ENCODE results near the gene ZG16. TPM values are rescaled to one million over a fixed set of nuclear protein-coding genes. Genes with fewer than 3 reads are reported as not detected.
"Not testable (repeated sequence)": the region's sequence is repeated elsewhere in the genome, so short reads cannot be mapped to it uniquely, and the experiment has no call there.

Gene ZG16
- total RNA-seq, result not detected in 2 replicates

- no peak for DNase-seq
These were observed at the start of gene ZG16 for GRCh38 chr16:29777576-29778350. ZG16 (plus strand) TSS chr16:29778256; CDS start chr16:29779267, 1,011 bp downstream.

GRCh38 chr16:29729116-29729521 is 48.9 kb upstream of the ZG16 start:
- peak; percentile 64 for DNase-seq

GRCh38 chr16:29730649-29731048 is 47.4 kb upstream of the ZG16 start:
- no peak for DNase-seq

GRCh38 chr16:29731768-29732601 is 46.1 kb upstream of the ZG16 start:
- not testable (repeated sequence) for DNase-seq

- DNase-seq, result no peak
These were observed 43.3 kb upstream of the ZG16 start for GRCh38 chr16:29734786-29735185.

- DNase-seq, result peak; percentile 3
These were observed 41.9 kb upstream of the ZG16 start for GRCh38 chr16:29736112-29736511.

- no peak for DNase-seq
These were observed 41.3 kb upstream of the ZG16 start for GRCh38 chr16:29736764-29737163.

GRCh38 chr16:29737713-29738112 is 40.3 kb upstream of the ZG16 start:
- no peak for DNase-seq

GRCh38 chr16:29738514-29738913 is 39.5 kb upstream of the ZG16 start:
- DNase-seq, result no peak

- not testable (repeated sequence) for DNase-seq
These were observed 38.0 kb upstream of the ZG16 start for GRCh38 chr16:29739927-29740629.

GRCh38 chr16:29740630-29741015 is 37.4 kb upstream of the ZG16 start:
- DNase-seq, result not testable (repeated sequence)

- DNase-seq, result no peak
These were observed 35.3 kb upstream of the ZG16 start for GRCh38 chr16:29742683-29743275.

GRCh38 chr16:29743475-29743826 is 34.6 kb upstream of the ZG16 start:
- no peak for DNase-seq

- no peak for DNase-seq
These were observed 34.1 kb upstream of the ZG16 start for GRCh38 chr16:29743827-29744531.

GRCh38 chr16:29744541-29745101 is 33.4 kb upstream of the ZG16 start:
- DNase-seq, result no peak

GRCh38 chr16:29745121-29745852 is 32.8 kb upstream of the ZG16 start:
- DNase-seq, result no peak

GRCh38 chr16:29745853-29746345 is 32.2 kb upstream of the ZG16 start, which contains the start of gene C16orf54:
C16orf54 (minus strand) TSS chr16:29745990; CDS start chr16:29744951, 1,039 bp downstream.
- no peak for DNase-seq

- not testable (repeated sequence) for DNase-seq
These were observed 31.5 kb upstream of the ZG16 start for GRCh38 chr16:29746518-29746917.

GRCh38 chr16:29747947-29748759 is 29.9 kb upstream of the ZG16 start:
- DNase-seq, result no peak

GRCh38 chr16:29748760-29749149 is 29.3 kb upstream of the ZG16 start:
- DNase-seq, result not testable (repeated sequence)
